OCI-LY1 (cell line): ENCODE measurements around the gene ANKRD33B.

Experiments
- H2AFZ ChIP-seq: fragments of 200-600 bp; sonication (generic), shearing (Covaris generic); 2 replicates; pipeline ENCODE4 v1.6.0; 2014; ENCODE audit warnings: antibody characterized with exemption, mild to moderate bottlenecking, low read length
- H3F3A ChIP-seq: fragments of 200-600 bp; sonication (generic), shearing (Covaris generic); 2 replicates; pipeline ENCODE4 v1.6.0; 2014; ENCODE audit warnings: mild to moderate bottlenecking, antibody characterized with exemption, low read length, moderate library complexity; ENCODE audit not compliant: insufficient read depth
- H3K27ac ChIP-seq: fragments of 200-600 bp; sonication (generic); 2 replicates; pipeline ENCODE4 v1.5.1; 2014; ENCODE audit warnings: low read length, mixed run types, mild to moderate bottlenecking, low read depth; ENCODE audit not compliant: poor library complexity, severe bottlenecking
- H3K27me3 ChIP-seq: fragments of 200-600 bp; sonication (generic); 2 replicates; pipeline ENCODE4 v1.6.0; 2014; ENCODE audit warnings: antibody characterized with exemption, mild to moderate bottlenecking, low read length, moderate library complexity; ENCODE audit not compliant: insufficient read depth
- H3K36me3 ChIP-seq: fragments of 200-600 bp; sonication (generic); 2 replicates; pipeline ENCODE4 v1.6.1; 2014; ENCODE audit warnings: mild to moderate bottlenecking, antibody characterized with exemption, low read length, moderate library complexity, mixed read lengths; ENCODE audit not compliant: insufficient read depth
- H3K4me1 ChIP-seq: fragments of 200-600 bp; sonication (generic); 2 replicates; pipeline ENCODE4 v1.5.1; 2014; ENCODE audit warnings: mild to moderate bottlenecking, low read length, moderate library complexity; ENCODE audit not compliant: insufficient read depth, severe bottlenecking
- H3K4me2 ChIP-seq: fragments of 200-600 bp; sonication (generic), shearing (Covaris generic); 2 replicates; pipeline ENCODE4 v1.6.1; 2014; ENCODE audit warnings: low read length
- H3K4me3 ChIP-seq: fragments of 200-600 bp; sonication (generic); 2 replicates; pipeline ENCODE4 v1.5.1; 2014; ENCODE audit warnings: low read length, low read depth, mild to moderate bottlenecking, mixed read lengths; ENCODE audit not compliant: poor library complexity, severe bottlenecking
- H3K79me2 ChIP-seq: fragments of 200-600 bp; shearing (Covaris generic); 2 replicates; pipeline ENCODE4 v1.6.1; 2016; ENCODE audit warnings: mixed run types, low read length, mixed read lengths; ENCODE audit not compliant: insufficient read depth
- H3K9ac ChIP-seq: fragments of 200-600 bp; sonication (generic), shearing (Covaris generic); 2 replicates; pipeline ENCODE4 v1.6.1; 2014; ENCODE audit warnings: mild to moderate bottlenecking, low read length, mixed read lengths
- H3K9me2 ChIP-seq: fragments of 200-600 bp; sonication (generic), shearing (Covaris generic); 2 replicates; pipeline ENCODE4 v1.6.1; 2014; ENCODE audit warnings: low read depth, mild to moderate bottlenecking, low read length, mixed read lengths
- H3K9me3 ChIP-seq: fragments of 200-600 bp; shearing (Covaris generic); 2 replicates; pipeline ENCODE4 v1.6.1; 2014; ENCODE audit warnings: low read length, mixed read lengths
- H4K20me1 ChIP-seq: fragments of 200-600 bp; sonication (generic), shearing (Covaris generic); 2 replicates; pipeline ENCODE4 v1.6.0; 2016; ENCODE audit warnings: mild to moderate bottlenecking, low read length; ENCODE audit not compliant: insufficient read depth
- CTCF ChIP-seq: fragments of 200-600 bp; sonication (generic), shearing (Covaris generic); IDR thresholded peaks from 2 replicates; pipeline ENCODE4 v1.5.1; 2017; ENCODE audit warnings: mild to moderate bottlenecking, antibody characterized with exemption, low read length, moderate library complexity, mixed read lengths
- EZH2 ChIP-seq: fragments of 200-600 bp; sonication (generic), shearing (Covaris generic); IDR thresholded peaks from 2 replicates; pipeline ENCODE4 v1.8.0; 2017; ENCODE audit warnings: borderline replicate concordance, mixed run types, mild to moderate bottlenecking, antibody characterized with exemption, low read length, moderate library complexity, mixed read lengths

Gene ANKRD33B

GRCh38 chr5:10658265-10658664, 94.4 kb downstream of the ANKRD33B start:
- Histone ChIP-seq H3K4me3 (no peak overlapping the region), H3K27ac (no peak overlapping the region), H3K9me2 (no peaks in the 10 kb centered on the region), H3K4me2 (no peak overlapping the region), H4K20me1 (no peaks in the 10 kb centered on the region), H3K79me2 (no peaks in the 10 kb centered on the region), H3F3A (no peaks in the 10 kb centered on the region), H2AFZ (no peak overlapping the region), H3K4me1 (no peaks in the 10 kb centered on the region), H3K9ac (no peak overlapping the region), H3K36me3 (no peaks in the 10 kb centered on the region), H3K9me3 (no peaks in the 10 kb centered on the region), H3K27me3 (peaks cover 5% of the 10 kb centered on the region; the same call in 1 of the 2 replicates)
- TF ChIP-seq EZH2 (no peak), CTCF (no peak)

- H3K79me2 ChIP-seq, result no peaks in the 10 kb centered on the region
- no peaks in the 10 kb centered on the region for H3K9me3 ChIP-seq
- H3K4me1 ChIP-seq, result no peaks in the 10 kb centered on the region
- TF ChIP-seq CTCF, result no peak
- no peak for TF ChIP-seq EZH2
- H3K9ac ChIP-seq, result no peak overlapping the region
- H3K27me3 ChIP-seq, result peaks cover 5% of the 10 kb centered on the region; the same call in 1 of the 2 replicates
- no peaks in the 10 kb centered on the region for H3K9me2 ChIP-seq
- H3K4me3 ChIP-seq, result no peak overlapping the region
- no peak overlapping the region for H3K27ac ChIP-seq
- no peak overlapping the region for H2AFZ ChIP-seq
- no peaks in the 10 kb centered on the region for H3F3A ChIP-seq
- no peaks in the 10 kb centered on the region for H3K36me3 ChIP-seq
- no peak overlapping the region for H3K4me2 ChIP-seq
- no peaks in the 10 kb centered on the region for H4K20me1 ChIP-seq
These were observed 96.3 kb downstream of the ANKRD33B start for GRCh38 chr5:10660135-10660534.

- H3K36me3 ChIP-seq, result no peaks in the 10 kb centered on the region
- H3K4me1 ChIP-seq, result no peaks in the 10 kb centered on the region
- H3K9me3 ChIP-seq, result no peaks in the 10 kb centered on the region
- no peaks in the 10 kb centered on the region for H3F3A ChIP-seq
- H2AFZ ChIP-seq, result no peak overlapping the region
- no peaks in the 10 kb centered on the region for H4K20me1 ChIP-seq
- H3K4me3 ChIP-seq, result no peak overlapping the region
- no peak overlapping the region for H3K9ac ChIP-seq
- no peak overlapping the region for H3K4me2 ChIP-seq
- no peaks in the 10 kb centered on the region for H3K79me2 ChIP-seq
- H3K9me2 ChIP-seq, result no peaks in the 10 kb centered on the region
- peaks cover 5% of the 10 kb centered on the region; the same call in 1 of the 2 replicates for H3K27me3 ChIP-seq
- H3K27ac ChIP-seq, result no peak overlapping the region
- TF ChIP-seq CTCF (no peak), EZH2 (no peak)
These were observed 97.0 kb downstream of the ANKRD33B start for GRCh38 chr5:10660720-10661387.
